ENCODE data around the gene PLXNC1. TPM values are rescaled to one million over a fixed set of nuclear protein-coding genes. Genes with fewer than 3 reads are reported as not detected.

PLXNC1 gene
- total and polyA plus RNA-seq, 2 experiments from 2014 or later = 0.78 to 1.9 TPM

GRCh38 chr12:94280063-94280462 lies 131.7 kb downstream of the PLXNC1 start:
- WGBS, 2 experiments (ENCODE audit: low coverage in 1 of 2, low lambda C conversion rate in 2 of 2, missing lambda C conversion rate in 2 of 2) = 91 to 96% methylated on average over 7 of the region's 7 CpGs
- H3K9ac ChIP-seq = no peak overlapping the region
- H3K79me2 ChIP-seq (ENCODE audit: insufficient read depth) = no peaks in the 10 kb centered on the region
- H3F3A ChIP-seq (ENCODE audit: insufficient read depth) = no peaks in the 10 kb centered on the region
- no peaks in the 10 kb centered on the region for H3K36me3 ChIP-seq (ENCODE audit: low read depth)
- H3K4me1 ChIP-seq (ENCODE audit: insufficient read depth) = no peaks in the 10 kb centered on the region
- H2AFZ ChIP-seq = no peak overlapping the region
- H3K4me2 ChIP-seq (ENCODE audit: unreplicated experiment) = no peak overlapping the region
- no peaks in the 10 kb centered on the region for H3K9me2 ChIP-seq (ENCODE audit: insufficient read depth)
- H3K27me3 ChIP-seq (replicated peaks; ENCODE audit: insufficient read depth) = no peaks in the 10 kb centered on the region
- no peaks in the 10 kb centered on the region for H4K20me1 ChIP-seq (ENCODE audit: insufficient read depth)
- H3K27ac ChIP-seq = no peak overlapping the region
- no peak for DNase-seq
- in situ Hi-C loops (cut with MboI) = no loop called here
- no peaks in the 10 kb centered on the region for H3K9me3 ChIP-seq (ENCODE audit: low read depth)
- TF ChIP-seq EZH2phosphoT487 (IDR thresholded peaks at IDR 0.05; ENCODE audit: insufficient read depth, low read depth) (no peak), EZH2 (IDR thresholded peaks at IDR 0.05; ENCODE audit: insufficient read depth, poor library complexity, severe bottlenecking) (no peak)
- no peak overlapping the region for H3K4me3 ChIP-seq

- in situ Hi-C loops (cut with MboI) = no loop called here
- no peak for DNase-seq
- H3K4me2 ChIP-seq (ENCODE audit: unreplicated experiment) = no peak overlapping the region
- H3K9me3 ChIP-seq (ENCODE audit: low read depth) = no peaks in the 10 kb centered on the region
- no peaks in the 10 kb centered on the region for H3K36me3 ChIP-seq (ENCODE audit: low read depth)
- no peaks in the 10 kb centered on the region for H3K27me3 ChIP-seq (replicated peaks; ENCODE audit: insufficient read depth)
- H2AFZ ChIP-seq = no peak overlapping the region
- no peaks in the 10 kb centered on the region for H4K20me1 ChIP-seq (ENCODE audit: insufficient read depth)
- TF ChIP-seq EZH2phosphoT487 (IDR thresholded peaks at IDR 0.05; ENCODE audit: insufficient read depth, low read depth) = no peak
- no peak for TF ChIP-seq EZH2 (IDR thresholded peaks at IDR 0.05; ENCODE audit: insufficient read depth, poor library complexity, severe bottlenecking)
- H3K79me2 ChIP-seq (ENCODE audit: insufficient read depth) = no peaks in the 10 kb centered on the region
- 95 to 100% methylated on average over 7 of the region's 7 CpGs for WGBS, 2 experiments (ENCODE audit: low coverage in 1 of 2, low lambda C conversion rate in 2 of 2, missing lambda C conversion rate in 2 of 2)
- no peak overlapping the region for H3K9ac ChIP-seq
- H3K4me1 ChIP-seq (ENCODE audit: insufficient read depth) = no peaks in the 10 kb centered on the region
- no peak overlapping the region for H3K4me3 ChIP-seq
- no peaks in the 10 kb centered on the region for H3K9me2 ChIP-seq (ENCODE audit: insufficient read depth)
- no peak overlapping the region for H3K27ac ChIP-seq
- H3F3A ChIP-seq (ENCODE audit: insufficient read depth) = no peaks in the 10 kb centered on the region
Measured at GRCh38 chr12:94282675-94283074, 134.3 kb downstream of the PLXNC1 start.

DNA sequence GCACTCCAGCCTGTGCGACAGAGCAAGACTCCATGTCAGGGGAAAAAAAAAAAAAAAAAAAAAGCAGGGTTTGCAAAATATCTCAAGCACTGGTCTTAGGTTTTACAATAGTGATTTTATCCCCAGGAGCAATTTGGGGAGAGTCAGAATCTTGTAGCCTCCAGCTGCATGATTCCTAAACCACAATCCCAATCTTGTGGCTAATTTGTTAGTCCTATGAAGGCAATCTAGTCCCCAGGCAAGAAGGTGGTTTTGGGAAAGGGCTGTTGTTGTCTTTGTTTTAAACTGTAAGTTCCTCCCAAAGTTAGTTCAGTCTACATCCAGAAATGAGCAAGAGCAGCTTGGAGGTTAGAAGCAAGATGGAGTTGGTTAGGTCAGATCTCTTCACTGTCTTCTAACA lies 135.7 kb downstream of the PLXNC1 start:
- TF ChIP-seq EZH2 (IDR thresholded peaks at IDR 0.05; ENCODE audit: insufficient read depth, poor library complexity, severe bottlenecking) = no peak
- TF ChIP-seq EZH2phosphoT487 (IDR thresholded peaks at IDR 0.05; ENCODE audit: insufficient read depth, low read depth) = no peak
- Histone ChIP-seq H3K27me3 (replicated peaks; ENCODE audit: insufficient read depth) (no peaks in the 10 kb centered on the region), H4K20me1 (ENCODE audit: insufficient read depth) (no peaks in the 10 kb centered on the region), H3K4me3 (no peak overlapping the region), H3K9me3 (ENCODE audit: low read depth) (no peaks in the 10 kb centered on the region), H3F3A (ENCODE audit: insufficient read depth) (peaks cover 2% of the 10 kb centered on the region), H3K9me2 (ENCODE audit: insufficient read depth) (no peaks in the 10 kb centered on the region), H3K4me1 (ENCODE audit: insufficient read depth) (peaks cover under 1% of the 10 kb centered on the region), H3K27ac (no peak overlapping the region), H3K4me2 (ENCODE audit: unreplicated experiment) (no peak overlapping the region), H3K36me3 (ENCODE audit: low read depth) (no peaks in the 10 kb centered on the region), H3K79me2 (ENCODE audit: insufficient read depth) (no peaks in the 10 kb centered on the region), H3K9ac (no peak overlapping the region), H2AFZ (no peak overlapping the region)
- in situ Hi-C loops (cut with MboI) = no loop called here
- no peak for DNase-seq
- 100% methylated on average over 1 of the region's 1 CpG for WGBS, 2 experiments (ENCODE audit: low coverage in 1 of 2, low lambda C conversion rate in 2 of 2, missing lambda C conversion rate in 2 of 2)

DNA sequence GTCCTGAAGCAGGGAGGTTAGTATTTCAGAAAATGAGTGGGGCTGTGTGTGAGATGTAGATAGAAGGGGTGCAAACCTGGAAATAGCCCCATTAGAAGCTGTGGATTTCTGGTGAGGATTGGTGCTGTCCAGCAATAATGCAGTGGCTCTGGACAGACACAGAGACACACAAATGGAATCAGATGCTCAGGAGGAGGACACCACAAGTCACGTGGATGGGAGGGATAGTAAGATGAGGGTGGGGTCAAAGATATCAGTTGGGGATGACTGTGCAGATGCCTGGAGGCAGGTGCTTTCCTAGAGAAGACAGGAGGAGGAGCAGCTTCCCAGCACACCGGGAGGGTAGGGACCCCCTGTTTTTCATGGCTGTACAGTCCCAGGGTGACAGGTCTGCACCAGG lies 136.5 kb downstream of the PLXNC1 start:
- peaks cover 10% of the 10 kb centered on the region for H3F3A ChIP-seq (ENCODE audit: insufficient read depth)
- no peaks in the 10 kb centered on the region for H3K9me2 ChIP-seq (ENCODE audit: insufficient read depth)
- no peak overlapping the region for H2AFZ ChIP-seq
- no peaks in the 10 kb centered on the region for H4K20me1 ChIP-seq (ENCODE audit: insufficient read depth)
- TF ChIP-seq EZH2 (IDR thresholded peaks at IDR 0.05; ENCODE audit: insufficient read depth, poor library complexity, severe bottlenecking) (no peak), EZH2phosphoT487 (IDR thresholded peaks at IDR 0.05; ENCODE audit: insufficient read depth, low read depth) (no peak)
- peaks cover 9% of the 10 kb centered on the region for H3K4me1 ChIP-seq (ENCODE audit: insufficient read depth)
- in situ Hi-C loops (cut with MboI) = no loop called here
- H3K4me2 ChIP-seq (ENCODE audit: unreplicated experiment) = no peak overlapping the region
- H3K27me3 ChIP-seq (replicated peaks; ENCODE audit: insufficient read depth) = no peaks in the 10 kb centered on the region
- H3K9ac ChIP-seq = no peak overlapping the region
- DNase-seq = no peak
- H3K27ac ChIP-seq = no peak overlapping the region
- 91 to 94% methylated on average over 2 of the region's 2 CpGs for WGBS, 2 experiments (ENCODE audit: low coverage in 1 of 2, low lambda C conversion rate in 2 of 2, missing lambda C conversion rate in 2 of 2)
- H3K79me2 ChIP-seq (ENCODE audit: insufficient read depth) = no peaks in the 10 kb centered on the region
- H3K36me3 ChIP-seq (ENCODE audit: low read depth) = no peaks in the 10 kb centered on the region
- no peak overlapping the region for H3K4me3 ChIP-seq
- H3K9me3 ChIP-seq (ENCODE audit: low read depth) = no peaks in the 10 kb centered on the region
